ENCODE data around the gene PSMD5. TPM values are rescaled to one million over a fixed set of nuclear protein-coding genes. Genes with fewer than 3 reads are reported as not detected.

Gene PSMD5
- total RNA-seq, 4 donors from 2014 or later = 30.7 to 57.5 (median 36.2) TPM

DNA sequence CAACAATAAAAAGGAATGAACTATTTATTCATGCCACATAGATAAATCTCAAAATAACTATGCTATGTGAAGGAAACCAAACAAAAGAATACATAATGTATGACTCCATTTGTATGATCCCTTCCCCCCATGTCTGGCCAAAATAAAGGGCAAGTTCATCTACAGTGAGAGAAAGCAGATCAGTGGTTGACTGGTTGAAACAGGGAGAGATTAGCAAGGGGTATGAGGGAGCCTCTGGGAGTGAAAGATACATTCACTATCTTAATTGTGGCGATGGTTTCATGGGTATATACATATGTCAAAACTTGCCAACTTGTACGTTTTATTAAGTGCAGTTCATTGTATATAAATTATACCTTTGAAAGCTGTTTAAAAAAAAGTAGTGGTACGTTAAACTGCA, 4.8 kb downstream of the PSMD5 start:
- DNase-seq (ENCODE audit: low spot score) (no peak), ATAC-seq (ENCODE audit: low FRiP score) (no peak)
- TF ChIP-seq, protein P1, sequence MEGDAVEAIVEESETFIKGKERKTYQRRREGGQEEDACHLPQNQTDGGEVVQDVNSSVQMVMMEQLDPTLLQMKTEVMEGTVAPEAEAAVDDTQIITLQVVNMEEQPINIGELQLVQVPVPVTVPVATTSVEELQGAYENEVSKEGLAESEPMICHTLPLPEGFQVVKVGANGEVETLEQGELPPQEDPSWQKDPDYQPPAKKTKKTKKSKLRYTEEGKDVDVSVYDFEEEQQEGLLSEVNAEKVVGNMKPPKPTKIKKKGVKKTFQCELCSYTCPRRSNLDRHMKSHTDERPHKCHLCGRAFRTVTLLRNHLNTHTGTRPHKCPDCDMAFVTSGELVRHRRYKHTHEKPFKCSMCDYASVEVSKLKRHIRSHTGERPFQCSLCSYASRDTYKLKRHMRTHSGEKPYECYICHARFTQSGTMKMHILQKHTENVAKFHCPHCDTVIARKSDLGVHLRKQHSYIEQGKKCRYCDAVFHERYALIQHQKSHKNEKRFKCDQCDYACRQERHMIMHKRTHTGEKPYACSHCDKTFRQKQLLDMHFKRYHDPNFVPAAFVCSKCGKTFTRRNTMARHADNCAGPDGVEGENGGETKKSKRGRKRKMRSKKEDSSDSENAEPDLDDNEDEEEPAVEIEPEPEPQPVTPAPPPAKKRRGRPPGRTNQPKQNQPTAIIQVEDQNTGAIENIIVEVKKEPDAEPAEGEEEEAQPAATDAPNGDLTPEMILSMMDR (IDR thresholded peaks at IDR 0.05) = no peak

DNA sequence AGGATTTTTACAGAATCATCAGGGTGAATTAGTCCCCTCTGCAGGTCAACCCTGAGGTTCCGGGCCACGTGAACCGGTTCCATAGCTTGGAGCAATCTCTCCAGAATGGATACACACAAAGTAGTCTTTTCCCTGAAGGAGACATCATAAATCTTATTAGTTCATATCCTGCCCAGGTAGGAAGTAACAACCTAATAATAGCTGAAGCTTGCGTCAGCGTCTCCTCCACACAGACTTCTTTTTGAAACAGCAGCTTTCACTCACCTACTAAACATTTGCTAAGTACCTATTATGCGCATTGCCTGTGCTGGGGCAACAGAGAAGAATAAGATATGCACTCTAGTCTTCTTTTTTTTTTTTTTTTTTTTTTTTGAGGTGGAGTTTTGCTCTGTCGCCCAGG, 9.4 kb downstream of the PSMD5 start:
- no peak for DNase-seq (ENCODE audit: low spot score)
- ATAC-seq (ENCODE audit: low FRiP score) = no peak
- TF ChIP-seq, protein P1 (IDR thresholded peaks at IDR 0.05) = no peak

DNA sequence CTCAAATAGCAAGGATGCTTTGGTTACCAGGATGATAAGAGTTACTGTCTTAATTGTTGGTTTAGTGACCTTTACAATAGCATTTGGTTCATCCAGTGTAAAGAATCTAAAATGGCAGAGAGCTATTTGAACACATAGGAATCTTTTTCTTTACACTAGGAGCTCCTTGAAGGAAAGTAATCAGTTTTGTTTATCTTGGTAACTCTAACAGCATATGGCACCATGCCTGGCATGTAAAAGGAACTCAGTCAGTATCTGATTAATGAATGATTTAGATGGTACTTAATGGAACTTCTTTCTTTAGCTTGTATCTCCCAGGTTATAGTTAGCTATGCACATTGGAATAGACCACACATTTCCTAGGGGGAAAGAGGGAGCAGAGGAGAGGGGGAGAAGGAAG, 9.9 kb downstream of the PSMD5 start:
- ATAC-seq (ENCODE audit: low FRiP score) (no peak), DNase-seq (ENCODE audit: low spot score) (no peak)
- TF ChIP-seq, protein P1 (IDR thresholded peaks at IDR 0.05) = no peak

DNA sequence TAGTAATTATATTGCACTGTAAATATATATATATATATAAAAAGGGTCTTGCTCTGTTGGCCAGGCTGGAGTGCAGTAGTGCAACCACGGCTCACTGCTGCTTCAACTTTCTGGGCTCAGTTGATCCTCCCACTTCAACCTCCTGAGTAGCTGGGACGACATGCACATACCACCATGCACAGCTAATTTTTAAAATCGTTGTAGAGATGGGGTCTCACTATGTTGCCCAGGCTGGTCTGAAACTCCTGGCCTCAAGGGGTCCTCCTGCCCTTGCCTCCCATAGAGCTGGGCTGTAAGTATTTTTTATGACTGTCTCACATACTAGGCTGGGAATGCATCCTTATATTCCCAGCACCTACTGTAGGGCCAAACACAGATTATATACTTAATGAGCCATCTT, 11.9 kb downstream of the PSMD5 start:
- TF ChIP-seq, protein P1 (IDR thresholded peaks at IDR 0.05) = no peak
- ATAC-seq (ENCODE audit: low FRiP score) = no peak
- no peak for DNase-seq (ENCODE audit: low spot score)

DNA sequence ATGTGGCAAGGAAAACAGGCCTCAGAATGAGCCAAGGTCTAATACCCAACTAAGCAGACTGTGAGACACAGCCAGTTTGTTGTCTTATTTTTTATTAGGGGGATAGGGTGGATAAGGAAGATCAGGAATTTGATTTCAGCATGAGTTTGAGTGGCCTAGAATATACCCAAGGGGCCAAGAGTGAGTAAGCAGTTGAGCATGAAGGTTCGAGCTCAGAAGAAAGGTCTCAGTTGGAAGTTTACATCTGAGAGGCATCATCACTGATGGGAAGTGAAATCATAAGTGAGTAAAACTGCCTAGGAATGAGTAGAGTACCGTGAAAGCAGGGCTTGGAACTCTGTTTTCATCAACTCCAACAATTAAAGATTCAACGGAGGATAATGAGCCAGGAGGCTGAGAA, 12.6 kb downstream of the PSMD5 start:
- DNase-seq (ENCODE audit: low spot score) (no peak), ATAC-seq (ENCODE audit: low FRiP score) (no peak)
- TF ChIP-seq, protein P1 (IDR thresholded peaks at IDR 0.05) = no peak

DNA sequence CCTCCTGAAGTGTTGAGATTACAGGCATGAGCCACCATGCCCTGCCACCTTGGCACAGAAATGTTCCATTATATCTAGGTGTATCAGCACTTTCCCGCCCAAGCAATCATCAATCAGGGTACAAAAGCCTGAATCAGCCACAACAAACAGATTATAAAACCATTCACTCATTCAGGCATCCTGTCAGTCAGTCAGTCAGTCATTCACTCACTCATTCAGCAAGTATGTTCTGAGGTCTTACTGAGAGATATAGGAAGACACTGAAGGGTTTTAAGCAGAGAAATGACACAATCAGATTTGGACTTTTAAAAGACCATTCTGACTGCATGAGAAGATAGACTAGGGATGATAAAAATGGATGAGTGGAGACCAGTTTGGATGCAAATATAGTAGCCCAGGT, 13.1 kb downstream of the PSMD5 start:
- no peak for DNase-seq (ENCODE audit: low spot score)
- TF ChIP-seq, protein P1 (IDR thresholded peaks at IDR 0.05) = no peak
- ATAC-seq (ENCODE audit: low FRiP score) = no peak

DNA sequence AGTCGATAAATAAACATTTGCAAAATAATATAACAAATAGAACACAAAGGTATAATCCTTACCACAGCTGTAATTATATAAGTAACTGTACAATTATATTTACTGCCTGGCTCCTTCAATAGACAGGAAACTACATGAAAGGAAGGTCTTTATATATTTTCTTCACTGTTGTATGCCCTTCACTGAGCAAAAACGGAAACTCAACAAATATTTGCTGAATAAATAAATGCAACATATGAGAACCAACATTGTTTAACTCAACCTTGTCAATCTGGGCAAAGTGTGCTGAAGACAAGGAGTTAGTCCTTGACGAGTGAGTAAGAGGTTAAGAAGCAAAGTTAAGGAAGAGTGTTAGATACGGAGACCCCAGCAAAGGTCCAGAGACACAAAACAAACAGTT, 22.6 kb downstream of the PSMD5 start:
- TF ChIP-seq, protein P1 (IDR thresholded peaks at IDR 0.05) = no peak
- ATAC-seq (ENCODE audit: low FRiP score) (no peak), DNase-seq (ENCODE audit: low spot score) (no peak)
